Right kidney (tissue), 1 donor: ENCODE measurements around the gene ACTL8.

Source experiments
- DNase-seq: peaks from one replicate; pipeline ENCODE4 v3.0.0-alpha.2; 2016

The ACTL8 gene

DNA sequence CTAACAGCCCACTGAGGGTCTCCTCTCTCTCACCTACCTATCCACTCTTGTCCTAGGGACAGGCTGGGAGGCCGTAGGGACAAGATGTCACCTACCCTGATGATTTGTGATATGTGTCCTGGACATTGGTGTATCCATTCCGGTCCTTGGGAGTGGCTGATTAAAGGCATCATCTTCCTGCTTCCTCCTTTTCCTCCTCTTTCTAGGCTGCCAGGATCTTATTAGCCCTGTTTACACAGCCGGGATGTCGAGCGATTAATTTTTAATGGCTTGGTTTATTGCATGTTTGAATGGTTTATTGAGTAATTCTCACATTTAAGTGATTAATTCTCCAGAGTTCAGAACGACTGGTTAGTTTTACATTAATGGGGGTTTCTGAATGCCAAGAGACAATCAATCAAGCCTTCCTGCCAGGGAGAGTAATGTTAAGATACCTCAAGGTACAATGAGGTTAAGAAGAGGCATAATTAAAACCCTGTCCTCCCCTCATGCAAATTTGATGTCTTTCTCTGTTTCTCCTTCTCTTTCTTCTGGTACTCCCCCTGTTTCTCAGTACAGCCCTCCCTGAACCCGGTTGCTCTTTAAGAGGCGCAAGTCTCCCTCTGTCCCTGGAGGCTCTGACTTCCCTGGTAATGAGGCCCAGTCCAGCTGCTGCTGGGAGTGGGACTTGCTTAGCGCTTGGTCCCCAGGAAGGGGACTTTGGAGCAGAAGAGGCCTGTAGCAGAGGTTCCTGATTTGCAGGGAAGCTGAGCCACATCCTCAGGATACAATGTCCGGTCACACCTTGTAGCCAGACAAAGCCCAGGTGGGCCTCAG is 50.9 kb downstream of the ACTL8 start:
- DNase-seq, result peak; percentile 18

DNA sequence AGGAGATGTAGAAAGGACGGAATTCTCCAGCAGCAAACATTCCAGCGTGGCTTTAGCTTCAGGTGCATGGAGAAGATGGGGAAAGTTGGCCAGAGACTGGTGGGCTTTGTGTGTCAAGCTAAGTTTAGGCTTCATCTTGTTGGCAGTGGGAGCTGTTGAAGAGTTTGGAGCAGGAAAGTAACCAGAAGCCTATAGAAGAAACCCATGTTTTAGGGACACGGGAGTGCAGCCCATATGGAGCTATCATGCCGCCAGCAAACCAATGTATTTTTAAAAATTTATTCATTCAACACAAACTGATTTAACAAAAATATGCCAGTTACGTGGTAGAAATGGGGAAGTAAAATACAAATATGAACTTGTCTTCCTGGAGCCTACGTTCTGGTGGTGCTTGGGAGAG is 53.7 kb downstream of the ACTL8 start:
- DNase-seq, result no peak

DNA sequence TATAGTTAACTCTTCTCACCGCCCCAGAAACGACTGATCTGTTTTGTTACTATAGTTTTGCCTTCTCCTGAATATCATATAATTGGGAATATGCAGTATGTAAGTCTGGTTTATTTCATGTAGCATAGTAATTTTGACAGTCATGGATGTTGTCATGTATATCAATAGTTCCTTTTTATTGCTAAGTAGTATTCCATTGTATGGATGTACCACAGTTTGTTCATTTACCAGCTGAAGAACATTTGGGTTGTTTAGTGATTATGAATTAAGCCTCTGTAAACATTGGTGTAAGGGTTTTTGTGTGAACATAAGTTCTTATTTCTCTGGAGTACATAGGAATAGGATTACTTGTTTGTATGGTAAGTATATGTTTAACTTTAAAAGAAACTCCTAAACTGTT is 55.5 kb downstream of the ACTL8 start:
- no peak for DNase-seq

DNA sequence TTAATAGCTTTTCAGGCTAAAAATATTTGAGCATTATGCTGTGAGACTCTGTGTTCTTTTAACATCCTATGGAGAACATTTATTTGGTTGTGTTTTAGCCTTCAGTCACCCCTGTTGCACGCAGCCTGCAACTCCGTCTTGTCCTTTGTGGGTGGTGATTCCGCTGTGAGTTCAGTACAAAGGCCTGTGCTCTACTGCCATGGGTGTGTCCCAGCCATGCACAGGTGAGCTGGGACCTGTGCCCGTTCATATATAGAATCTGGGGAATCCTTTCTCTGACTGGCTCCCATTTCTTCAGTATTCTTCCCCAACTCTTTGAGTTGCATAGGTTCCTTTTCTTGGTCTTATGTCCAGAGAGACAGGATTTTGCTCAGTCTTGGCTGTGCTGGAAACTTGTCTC is 61.4 kb downstream of the ACTL8 start:
- no peak for DNase-seq

DNA sequence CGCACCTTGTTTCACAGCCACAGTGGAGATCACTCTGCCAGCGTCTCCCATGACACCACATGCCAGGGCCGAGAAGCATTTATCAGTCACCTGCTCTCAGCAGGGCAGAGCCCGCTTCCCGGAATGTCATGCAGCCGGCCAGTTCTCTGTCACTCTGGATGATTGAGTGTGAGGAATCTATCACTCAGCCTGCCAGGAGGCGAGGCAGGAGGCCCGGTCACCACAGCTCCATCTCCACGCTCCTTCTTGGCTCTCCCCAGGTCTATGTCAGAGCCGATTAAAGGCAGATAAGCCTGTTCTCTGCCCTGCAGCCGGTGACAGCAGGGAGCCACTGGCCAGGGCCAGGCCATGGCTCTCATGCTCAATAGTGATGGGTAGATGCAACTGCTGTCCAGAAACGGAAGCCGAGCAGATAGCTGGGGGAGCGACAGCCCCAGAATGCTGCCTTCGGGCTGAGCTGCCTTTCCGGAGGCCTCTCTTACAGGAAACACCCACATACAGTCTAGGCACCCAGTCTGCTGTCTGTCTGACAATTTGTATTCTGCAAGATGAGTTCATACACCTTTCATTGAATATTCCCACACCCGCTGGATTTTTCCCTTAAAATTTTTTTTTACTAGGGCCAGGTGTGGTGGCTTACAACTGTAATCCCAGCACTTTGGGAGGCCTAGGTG is 64.1 kb downstream of the ACTL8 start:
- DNase-seq, result no peak

DNA sequence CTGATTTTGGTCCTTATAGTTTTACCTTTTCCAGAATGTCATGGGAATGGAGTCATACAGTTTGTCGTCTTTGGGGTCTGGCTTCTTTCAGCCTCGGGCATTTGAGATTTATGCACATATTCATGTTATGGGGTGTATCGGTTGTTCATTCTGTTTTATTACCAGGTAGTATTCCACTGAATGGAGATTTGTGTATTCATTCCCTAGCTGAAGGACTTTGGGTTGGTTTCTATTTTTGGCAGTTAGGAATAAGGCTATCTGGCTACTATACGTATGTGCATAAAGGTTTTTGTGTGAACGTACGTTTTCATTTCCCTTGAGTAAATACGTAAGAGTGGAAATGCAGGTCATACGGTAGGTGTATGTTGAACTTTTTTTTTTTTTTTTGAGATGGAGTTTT is 65.1 kb downstream of the ACTL8 start:
- DNase-seq, result no peak

DNA sequence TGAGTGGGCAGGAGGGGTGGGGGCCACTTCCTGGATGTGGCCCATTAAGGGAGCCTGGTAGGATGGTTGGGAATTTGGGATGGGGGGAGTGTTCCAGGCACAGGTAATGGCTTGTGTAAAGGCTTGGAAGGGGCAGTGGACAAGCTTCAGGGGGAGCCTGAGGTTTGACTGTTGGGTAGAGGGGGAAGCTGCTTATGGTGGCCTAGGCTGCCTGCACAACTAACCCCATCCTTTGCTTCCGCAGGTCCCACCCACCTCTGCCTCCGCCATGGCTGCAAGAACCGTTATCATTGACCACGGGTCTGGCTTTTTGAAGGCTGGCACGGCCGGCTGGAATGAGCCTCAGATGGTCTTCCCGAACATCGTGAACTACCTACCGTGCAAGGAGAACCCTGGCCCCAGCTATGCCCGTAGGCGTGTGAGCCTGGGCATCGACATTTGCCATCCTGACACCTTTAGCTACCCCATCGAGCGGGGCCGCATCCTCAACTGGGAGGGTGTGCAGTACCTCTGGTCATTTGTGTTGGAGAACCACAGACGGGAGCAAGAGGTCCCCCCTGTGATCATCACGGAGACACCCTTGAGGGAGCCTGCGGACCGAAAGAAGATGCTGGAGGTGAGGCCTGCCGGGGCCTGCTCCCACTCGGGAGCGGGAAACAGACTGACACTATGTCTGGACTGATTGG is 67.8 kb downstream of the ACTL8 start:
- no peak for DNase-seq

DNA sequence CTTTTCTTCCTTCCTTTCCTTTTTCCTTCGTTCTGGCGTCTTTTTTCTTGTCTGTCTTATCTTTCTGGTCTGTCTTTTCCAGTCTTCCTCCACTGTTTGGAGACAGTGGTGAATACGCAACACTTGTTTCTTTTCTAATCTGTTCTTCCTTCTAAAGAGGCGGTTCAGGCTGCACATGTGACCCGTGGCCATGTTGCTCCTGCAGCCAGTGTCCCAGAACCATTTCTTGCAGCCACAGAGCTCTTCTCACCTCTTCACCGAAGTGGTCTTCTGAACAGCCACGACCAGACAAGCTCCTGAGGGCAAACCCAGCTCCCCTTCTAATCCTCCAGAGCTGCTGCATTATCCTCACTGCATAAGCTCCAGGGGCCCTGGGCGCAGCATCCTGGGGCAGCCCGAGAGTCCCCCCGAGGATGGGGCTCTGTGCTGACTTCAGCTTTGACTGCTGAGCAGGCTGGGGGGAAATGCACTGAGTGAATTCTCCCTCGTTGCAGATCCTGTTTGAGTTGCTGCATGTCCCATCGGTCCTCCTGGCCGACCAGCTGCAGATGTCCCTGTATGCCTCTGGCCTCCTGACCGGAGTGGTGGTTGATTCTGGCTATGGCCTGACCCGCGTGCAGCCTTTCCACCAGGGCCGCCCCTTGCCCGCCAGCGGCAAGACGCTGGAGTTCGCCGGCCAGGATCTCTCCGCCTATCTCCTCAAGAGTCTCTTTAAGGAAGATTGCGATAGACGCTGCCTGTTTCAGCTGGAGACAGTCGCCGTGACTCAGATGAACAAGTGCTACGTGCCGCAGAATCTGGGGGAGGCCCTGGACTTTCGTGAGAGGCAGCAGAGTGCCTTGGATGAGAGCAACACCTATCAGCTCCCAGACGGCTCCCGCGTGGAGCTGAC is 70.4 kb downstream of the ACTL8 start:
- DNase-seq, result peak; percentile 16

DNA sequence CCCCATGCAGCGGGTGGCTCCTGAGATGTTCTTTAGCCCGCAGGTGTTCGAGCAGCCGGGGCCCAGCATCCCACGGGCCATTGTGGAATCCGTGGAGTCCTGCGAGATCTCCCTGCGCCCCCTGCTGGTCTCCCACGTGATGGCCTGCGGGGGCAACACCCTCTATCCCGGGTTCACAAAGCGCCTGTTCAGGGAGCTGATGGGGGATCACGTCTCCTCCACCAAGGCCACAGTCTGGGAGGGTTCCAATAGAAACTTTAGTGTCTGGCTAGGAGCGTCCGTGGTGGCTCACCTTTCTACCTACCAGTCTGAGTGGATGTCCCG is 71.0 kb downstream of the ACTL8 start:
- DNase-seq, result peak; percentile 31

DNA sequence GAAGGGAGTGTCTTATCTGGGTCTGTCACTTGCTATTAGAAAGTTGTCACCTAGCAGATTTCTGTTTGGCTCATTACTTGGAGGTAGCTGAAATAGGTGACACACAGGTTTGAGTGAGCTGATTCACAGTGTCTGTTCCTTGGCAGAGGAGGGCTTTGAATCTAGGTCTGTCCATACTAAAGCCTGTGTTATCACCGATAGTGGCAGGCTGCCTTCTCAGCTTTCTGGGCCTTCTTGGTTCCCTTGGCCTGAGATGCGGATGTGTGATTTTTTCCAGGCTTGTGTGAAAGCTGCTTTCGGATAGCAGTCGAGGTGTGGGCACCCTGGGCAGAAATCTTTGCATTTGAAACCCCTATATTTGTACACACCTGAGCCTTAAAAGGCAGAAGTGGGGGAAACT is 73.9 kb downstream of the ACTL8 start:
- no peak for DNase-seq

DNA sequence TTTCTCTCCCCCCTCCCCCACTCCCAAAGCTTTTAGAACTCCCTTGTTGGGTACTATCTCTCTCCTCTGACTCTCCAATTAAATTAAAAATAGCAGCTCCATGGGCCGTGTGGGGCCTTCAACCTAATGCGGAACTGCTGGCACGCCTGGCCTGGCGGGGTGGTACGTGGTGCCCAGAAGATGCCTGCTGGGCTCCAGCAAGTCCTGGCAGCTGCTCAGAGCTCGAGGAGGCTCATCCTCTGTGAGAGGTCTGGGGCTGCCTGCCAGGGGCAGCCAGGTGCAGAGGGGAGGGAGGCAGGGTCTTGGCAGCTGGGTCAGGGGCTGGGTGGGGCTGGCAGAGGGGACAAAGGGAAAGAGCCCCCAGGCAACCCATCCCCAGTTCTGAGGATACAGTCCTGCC is 74.4 kb downstream of the ACTL8 start:
- DNase-seq, result no peak

DNA sequence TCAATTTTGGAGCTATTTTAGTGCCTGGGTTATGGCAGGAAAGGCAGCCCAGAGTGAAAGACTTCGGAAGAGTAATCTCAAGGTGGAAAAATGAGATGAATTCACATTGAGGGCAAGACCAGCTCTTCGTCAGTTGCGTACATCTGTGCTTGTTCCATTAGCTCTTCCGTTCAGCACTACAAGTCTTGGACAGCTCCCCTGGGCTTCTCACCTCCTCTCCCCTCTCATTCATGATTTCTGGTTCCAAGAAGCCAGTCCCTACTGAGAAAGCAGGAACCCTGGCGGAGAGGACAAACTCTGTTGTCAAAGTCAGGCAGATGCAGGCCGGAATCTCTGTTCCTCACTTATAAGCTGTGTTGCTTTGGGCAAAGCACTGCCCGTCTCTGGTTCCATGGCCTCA is 76.5 kb downstream of the ACTL8 start:
- no peak for DNase-seq

DNA sequence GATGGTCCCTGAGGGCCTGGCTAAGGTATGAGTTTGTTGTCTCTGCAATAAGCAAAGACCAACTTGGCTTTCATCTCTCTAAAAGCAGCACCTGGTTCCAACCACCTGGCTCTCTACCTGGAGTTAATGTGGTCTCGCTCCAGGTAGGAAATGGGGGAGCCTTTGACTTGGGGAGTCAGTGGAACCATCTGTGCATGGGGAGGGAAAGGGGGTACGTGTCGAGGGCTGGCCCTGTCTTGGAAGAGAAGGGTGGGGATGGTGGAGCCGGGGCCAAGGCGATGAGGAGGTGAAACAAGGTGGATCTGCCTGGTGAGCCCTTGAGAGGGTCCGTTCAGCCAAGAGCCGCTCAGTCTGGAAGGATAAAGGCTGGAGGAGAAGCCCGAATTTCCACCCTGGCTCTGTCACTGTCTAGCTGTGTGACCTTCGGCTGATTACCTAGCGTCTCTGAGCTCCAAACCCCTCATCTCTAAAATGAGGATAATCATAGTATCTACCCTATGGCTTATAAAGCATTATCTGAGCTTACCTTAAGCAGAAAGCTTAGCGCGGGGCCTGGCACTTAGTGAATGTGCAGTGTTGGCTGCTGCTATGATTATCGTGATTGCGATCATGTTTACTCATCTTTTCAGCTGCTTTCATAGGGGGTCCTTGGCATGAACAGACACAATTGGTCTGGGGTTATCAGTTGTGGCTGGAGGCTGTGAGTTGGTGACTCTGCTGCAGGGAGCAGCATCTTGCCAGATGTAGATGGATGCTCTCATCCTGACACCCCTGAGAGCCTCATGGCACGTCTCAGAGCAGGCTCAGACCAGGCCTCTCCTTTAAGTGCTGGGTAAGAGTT is 78.7 kb downstream of the ACTL8 start:
- DNase-seq, result no peak

DNA sequence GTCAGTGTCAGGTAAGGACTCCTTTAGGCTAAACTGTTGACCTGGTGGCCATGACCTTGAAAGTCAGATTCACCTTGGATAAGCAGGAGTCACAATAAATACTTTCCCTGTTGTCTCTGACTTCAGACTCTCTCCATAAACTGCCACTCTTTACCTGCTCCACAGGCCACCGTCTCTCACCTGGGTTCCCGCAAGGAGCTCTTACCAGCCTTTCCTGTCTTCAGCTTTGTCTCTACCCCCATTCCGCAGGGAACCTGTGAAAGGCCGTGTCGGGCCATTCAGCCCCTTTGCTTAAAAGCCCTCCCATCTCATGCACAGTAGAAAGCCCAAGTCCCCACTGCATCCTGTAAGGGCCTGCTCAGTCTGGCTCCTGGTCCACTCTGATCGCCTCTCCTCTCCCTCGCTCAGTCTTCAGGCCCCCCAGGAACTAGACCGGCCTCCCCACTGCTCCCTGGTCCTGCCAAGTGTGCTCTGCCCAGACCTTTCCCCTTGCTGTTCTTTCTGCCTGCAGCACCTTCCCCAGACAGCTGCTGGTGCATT is 79.5 kb downstream of the ACTL8 start:
- DNase-seq, result no peak

DNA sequence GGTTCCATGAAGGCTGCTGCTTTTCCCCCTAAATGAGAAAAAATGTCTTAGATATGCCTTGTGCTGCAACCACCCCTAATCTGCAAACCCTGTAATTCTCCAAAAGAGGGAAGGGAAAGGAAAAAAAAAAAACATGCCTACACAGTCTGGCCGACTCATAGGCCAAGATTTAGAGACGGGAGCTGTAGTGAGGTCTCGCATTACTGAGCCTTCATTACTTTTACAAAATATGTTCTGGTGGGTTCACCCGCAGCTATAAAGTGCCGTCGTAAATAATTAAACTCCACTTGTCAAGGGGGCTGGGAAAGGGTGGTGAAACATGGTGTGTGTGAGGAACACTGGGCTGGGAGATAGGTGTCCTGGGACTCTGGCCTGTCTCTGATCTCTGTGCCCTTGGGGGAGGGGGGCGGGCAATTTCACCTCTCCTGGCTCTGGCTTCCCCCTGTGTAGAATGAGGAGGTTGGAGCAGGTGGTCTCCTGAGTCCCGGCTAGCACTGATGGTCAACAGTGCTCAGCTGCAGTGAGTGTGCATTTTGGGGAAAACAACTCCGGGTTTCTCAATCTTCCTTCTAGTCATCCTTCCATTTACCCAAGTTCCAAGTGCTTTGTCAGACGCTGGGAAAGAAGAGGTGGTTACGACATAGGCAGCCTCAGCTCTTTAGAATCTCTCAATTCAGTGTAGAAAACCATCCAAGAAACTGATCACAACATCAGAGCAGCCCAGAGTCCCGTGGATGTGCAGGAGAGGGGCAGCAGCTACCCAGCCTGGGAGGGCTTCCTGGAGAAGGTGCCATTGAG is 82.3 kb downstream of the ACTL8 start:
- DNase-seq, result no peak

DNA sequence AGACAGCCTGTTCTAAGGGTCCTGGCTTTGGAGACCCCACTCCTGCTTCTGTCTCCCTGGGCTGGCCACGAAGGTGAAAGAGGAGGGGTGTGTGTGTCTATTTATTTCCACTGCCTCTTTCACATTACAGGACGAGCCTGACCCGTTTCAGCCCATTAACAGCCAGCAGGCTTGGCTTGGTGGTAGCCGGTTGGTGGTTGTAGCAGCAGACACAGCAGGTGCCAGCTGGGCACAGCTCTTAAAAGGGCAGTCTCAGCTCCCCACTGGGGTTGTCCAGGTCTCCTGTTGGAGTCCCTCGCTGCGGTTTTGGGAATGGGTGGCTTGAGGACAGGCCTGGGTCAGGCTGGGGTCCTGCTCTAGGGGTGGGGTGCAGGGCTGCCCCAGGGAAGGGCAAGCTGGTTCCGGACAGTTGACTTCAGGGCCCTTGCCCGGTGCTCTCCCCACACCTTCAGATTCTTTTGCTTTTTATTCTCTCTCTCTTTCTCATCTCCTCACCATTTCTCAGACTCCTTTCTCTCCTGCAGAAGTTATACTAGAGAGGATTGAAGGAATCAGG is 84.6 kb downstream of the ACTL8 start:
- no peak for DNase-seq

DNA sequence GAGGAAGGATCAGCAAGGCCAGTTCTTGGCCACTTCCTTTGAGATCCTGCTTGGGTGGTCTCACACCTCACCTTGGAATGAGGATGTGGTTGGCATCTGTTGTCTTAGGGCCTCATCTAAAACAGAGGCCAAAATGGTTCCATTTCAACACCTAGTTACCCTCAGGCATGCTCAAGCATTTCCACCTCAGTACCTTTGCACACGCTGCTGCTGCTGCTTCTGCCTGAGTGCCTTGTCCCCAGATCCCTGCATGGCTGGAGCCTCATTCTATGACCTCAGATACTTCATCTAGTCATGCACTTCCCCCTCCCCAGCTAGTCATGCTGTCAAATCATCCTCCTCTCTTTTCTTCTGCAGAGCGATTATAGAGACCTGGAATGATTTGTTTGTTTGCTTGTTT is 86.8 kb downstream of the ACTL8 start:
- no peak for DNase-seq

DNA sequence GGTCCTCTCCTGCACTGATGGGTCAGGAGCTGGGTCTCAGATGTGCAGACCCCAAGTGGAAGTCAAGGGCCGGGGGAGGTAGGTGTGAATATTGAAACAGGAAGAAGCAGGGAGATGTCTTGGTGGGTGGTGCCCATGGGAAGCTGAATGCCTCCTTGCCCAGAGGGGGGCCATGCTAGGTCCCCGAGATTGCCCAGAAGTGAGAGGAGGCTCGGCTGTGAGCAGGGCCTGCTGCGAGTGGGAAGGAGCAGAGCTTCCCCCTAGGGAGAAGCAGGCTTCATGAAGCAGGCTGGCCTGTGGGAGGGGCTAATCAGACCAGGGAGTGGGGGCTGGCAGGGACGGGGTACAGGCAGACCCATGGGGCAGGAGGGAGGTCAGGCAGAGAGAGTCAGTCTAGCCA is 87.6 kb downstream of the ACTL8 start:
- DNase-seq, result no peak

DNA sequence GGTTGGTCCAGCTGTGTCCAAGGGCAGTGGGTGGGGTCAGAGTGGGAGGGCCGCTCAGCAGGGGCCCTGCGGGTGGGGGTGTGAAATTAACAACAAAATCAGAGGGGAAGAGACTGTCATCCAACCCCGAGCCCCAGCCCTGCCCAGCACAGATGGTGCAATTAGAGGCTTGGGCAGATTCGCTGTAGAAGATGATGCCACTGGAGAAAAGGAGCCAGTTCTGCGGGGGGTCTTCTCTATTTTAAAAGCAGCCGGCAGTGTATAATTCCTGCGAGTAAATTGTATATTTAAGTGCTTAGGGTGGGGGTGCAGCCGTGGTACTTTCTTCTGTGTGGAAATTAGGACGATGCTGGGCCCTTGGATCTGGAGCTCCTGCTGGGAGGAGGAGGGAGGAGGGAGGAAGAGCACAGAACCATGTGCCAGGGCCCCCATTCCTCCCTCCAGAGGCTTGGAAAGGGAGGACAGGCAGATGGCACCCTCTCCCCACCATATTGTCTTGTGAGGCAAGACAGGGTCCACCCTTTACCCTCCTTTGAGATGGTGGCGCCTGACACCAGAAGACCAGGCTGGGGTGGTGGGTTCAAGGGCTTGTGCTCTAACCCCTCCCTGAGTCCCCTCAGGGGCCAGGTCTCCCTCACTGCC is 89.2 kb downstream of the ACTL8 start:
- DNase-seq, result no peak

DNA sequence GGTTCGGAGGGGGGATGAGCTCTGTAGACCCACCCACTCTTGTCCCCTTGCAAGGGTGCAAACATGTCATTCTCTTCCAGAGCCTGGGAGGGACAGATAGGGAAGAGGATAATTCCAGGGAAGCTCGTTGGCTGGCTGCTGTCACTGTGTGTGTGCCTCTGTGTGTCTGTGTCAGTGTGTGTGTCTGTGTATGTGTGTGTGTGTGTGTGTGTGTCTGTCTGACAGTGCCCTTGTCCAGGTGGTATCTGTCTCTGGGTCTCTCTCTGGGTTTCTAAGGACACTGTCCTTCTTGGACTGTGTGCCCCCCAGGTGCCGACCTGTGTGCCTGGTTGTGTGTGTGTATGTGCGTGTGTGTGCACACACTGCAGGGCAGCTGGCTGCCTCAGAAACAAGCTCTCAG is 90.5 kb downstream of the ACTL8 start:
- no peak for DNase-seq
